ENCODE data around the gene CCN2. TPM values are rescaled to one million over a fixed set of nuclear protein-coding genes. Genes with fewer than 3 reads are reported as not detected.

CCN2 gene, protein sequence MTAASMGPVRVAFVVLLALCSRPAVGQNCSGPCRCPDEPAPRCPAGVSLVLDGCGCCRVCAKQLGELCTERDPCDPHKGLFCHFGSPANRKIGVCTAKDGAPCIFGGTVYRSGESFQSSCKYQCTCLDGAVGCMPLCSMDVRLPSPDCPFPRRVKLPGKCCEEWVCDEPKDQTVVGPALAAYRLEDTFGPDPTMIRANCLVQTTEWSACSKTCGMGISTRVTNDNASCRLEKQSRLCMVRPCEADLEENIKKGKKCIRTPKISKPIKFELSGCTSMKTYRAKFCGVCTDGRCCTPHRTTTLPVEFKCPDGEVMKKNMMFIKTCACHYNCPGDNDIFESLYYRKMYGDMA
- total RNA-seq = not detected

DNA sequence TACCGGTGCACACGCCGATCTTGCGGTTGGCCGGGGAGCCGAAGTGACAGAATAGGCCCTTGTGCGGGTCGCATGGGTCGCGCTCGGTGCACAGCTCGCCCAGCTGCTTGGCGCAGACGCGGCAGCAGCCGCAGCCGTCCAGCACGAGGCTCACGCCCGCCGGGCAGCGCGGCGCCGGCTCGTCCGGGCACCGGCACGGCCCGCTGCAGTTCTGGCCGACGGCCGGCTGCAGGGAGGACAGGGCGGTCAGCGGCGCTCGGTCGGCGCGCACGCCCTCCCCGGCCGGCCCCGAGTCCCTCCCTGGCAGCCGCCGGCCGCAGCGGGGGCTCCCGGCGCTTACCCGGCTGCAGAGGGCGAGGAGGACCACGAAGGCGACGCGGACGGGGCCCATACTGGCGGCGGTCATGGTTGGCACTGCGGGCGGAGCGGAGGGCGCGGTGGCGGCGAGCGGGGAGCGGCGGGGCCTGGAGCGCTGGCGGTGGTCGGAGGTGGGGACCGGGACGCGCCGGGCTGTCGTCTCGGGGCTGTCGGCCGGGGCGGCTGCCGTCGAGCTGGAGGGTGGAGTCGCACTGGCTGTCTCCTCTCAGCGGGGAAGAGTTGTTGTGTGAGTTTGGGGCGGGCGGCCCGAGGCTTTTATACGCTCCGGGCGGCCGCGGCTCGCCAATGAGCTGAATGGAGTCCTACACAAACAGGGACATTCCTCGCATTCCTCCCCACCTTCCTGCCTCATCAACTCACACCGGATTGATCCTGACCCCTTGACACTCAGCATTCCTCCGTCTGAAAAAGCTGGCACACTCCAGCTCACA lies at the start of gene CCN2:
CCN2 (minus strand) TSS at position 606 of the 809 bp plus-strand sequence; CDS start at position 406, 200 bp downstream.
- Mint-ChIP-seq H3K27ac (no peak within 1 kb of the TSS), H3K27me3 (peaks cover 61% of the 10 kb centered on the region), H3K4me3 (peak within 1 kb of the TSS; percentile 77), H3K36me3 (ENCODE audit: low read depth) (no peaks in the 10 kb centered on the region), H3K9me3 (no peaks in the 10 kb centered on the region), H3K4me1 (peaks cover 6% of the 10 kb centered on the region)
- peak; percentile 14 for ATAC-seq (replicated peaks)

DNA sequence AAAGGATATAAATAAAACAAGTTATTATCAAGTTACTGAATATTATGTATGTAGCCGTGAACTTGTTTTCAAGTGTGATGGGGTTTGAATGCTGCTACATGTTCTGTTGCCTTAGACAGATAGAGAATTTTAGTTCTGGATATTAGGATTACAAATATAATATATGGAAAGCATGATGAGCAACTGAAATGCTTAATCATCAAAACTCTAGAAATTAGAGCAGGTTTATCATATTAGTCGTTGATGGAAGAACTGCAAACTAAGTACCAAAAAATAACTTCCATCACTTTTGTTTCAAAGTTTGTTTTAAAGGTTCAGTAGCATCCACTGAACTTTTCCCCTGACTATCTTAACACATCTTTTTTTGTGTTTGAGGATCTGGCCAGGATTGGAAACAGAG lies 49.1 kb upstream of the CCN2 start:
- Mint-ChIP-seq H3K9me3 (peaks cover 8% of the 10 kb centered on the region), H3K27me3 (no peaks in the 10 kb centered on the region), H3K36me3 (ENCODE audit: low read depth) (no peaks in the 10 kb centered on the region), H3K4me3 (no peak overlapping the region), H3K4me1 (no peaks in the 10 kb centered on the region), H3K27ac (no peak overlapping the region)
- no peak for ATAC-seq (replicated peaks)

DNA sequence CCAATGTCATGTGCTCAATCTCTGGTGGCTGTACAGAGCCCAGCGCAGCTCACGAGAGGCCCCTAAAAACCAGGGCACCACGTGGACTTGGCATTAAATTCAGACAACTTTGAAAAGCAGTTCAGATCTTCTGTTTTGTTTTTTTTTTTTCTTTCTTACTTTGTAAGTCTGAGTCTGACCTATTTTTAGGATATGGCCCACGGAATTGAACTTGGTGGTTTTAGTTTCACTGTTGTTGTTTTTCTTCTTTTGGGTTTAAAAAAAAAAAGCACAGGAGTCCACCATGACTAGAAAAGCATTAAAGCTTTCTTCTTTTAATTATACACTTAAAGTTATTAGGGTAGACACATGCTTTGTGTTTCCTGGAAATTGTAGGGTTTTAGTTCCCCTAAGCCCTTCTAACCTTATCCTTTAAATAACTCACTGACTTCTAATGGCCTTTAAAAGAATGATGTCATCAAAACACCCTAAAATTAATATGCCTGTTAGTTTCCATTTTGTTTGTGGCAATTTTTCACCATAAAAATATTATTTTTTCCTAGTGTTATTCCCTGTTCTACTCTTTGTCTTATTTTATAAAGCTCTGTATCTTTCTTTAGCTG lies 48.5 kb upstream of the CCN2 start:
- Mint-ChIP-seq H3K4me3 (no peak overlapping the region), H3K36me3 (ENCODE audit: low read depth) (no peaks in the 10 kb centered on the region), H3K27me3 (no peaks in the 10 kb centered on the region), H3K9me3 (peaks cover 8% of the 10 kb centered on the region), H3K27ac (no peak overlapping the region), H3K4me1 (no peaks in the 10 kb centered on the region)
- no peak for ATAC-seq (replicated peaks)

DNA sequence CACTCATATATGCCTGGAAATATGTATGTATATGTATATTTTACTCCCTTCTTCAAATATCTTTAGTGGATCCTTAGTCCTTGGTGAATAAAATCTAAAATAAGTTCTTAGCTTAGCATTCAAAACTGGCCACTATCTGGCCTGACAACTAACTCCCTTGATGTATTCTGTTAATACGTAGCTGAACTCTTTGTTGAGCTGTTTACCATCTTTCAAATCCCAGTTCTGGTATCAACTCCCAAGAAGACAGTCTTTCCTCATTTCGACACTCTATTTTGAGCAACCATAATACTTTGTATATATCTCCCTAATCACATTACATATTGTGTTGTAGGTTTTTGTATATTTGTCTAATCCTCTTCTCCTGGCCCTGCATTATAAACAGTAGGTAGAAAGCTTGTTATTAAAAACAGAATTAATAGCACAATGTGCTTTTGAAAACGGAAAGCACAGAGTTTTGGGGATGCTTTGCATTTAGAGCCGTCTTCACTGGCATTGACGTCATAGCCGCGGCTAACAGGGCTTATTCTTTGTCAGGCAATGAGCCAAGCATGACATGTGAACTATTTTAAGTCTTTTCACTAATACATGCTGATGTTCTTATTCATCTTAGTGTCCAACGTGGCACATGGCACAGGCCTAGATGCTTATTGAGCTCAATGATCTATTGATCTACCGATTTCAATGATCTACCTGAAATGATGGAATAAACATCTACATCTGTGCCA lies 47.2 kb upstream of the CCN2 start:
- no peak overlapping the region for H3K4me3 Mint-ChIP-seq
- no peak for ATAC-seq (replicated peaks)
- H3K9me3 Mint-ChIP-seq = peaks cover under 1% of the 10 kb centered on the region
- H3K36me3 Mint-ChIP-seq (ENCODE audit: low read depth) = no peaks in the 10 kb centered on the region
- H3K4me1 Mint-ChIP-seq = no peaks in the 10 kb centered on the region
- H3K27ac Mint-ChIP-seq = no peak overlapping the region
- H3K27me3 Mint-ChIP-seq = no peaks in the 10 kb centered on the region

DNA sequence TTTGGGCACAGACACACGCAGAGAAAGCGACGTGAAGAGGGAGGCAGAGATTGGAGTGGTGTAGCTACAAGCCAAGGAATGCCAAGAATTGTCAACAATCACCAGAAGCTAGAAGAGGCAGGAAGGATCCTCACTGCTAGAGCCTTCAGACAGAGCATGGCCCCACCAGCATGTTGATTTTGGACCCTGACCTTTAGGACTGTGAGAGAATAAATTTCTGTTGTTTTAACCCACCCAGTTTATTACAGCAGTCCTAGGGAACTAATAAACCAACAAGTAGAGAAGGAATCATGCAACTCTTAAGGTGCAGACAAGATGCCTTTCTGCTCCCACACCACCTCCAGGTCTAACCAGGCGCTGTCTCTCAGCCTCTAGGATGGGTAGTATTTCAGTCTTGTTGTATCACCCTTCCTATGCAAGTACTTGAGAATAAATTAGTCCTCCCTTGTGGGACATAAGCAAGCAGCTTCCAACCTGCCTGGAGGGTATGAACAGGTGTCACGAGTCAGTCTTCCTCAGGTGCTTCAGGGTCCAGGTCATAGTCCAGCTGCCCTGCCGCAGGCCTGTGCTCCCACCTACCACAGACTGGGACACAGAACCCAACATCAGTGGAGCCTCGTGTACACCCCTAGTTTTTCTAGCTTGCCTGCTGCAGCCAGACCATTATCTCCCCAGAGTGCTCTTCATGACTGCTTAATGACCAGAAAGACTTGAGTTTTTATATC lies 46.4 kb upstream of the CCN2 start:
- ATAC-seq (replicated peaks) = no peak
- Mint-ChIP-seq H3K4me3 (no peak overlapping the region), H3K36me3 (ENCODE audit: low read depth) (no peaks in the 10 kb centered on the region), H3K27ac (no peak overlapping the region), H3K27me3 (no peaks in the 10 kb centered on the region), H3K9me3 (no peaks in the 10 kb centered on the region), H3K4me1 (no peaks in the 10 kb centered on the region)

DNA sequence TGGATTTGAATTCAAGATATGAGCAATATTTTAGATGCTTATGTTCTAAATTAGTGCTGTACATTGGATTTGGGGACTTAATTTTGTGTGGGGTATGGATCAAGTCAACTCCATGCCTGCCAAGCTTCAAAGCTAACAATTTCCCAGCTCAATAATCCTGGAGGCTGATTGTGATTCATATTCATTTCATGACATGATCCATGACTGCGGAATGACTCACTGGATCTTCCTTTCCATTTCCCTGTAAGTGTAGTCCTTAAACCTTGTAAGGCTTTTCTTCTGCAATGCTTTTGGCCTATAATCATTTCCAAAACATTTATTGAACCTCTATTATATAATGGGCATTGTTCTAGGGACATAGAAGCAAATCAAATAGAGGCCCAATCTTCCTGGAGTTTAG lies 44.7 kb upstream of the CCN2 start:
- Mint-ChIP-seq H3K4me1 (no peaks in the 10 kb centered on the region), H3K36me3 (ENCODE audit: low read depth) (no peaks in the 10 kb centered on the region), H3K27ac (no peak overlapping the region), H3K27me3 (no peaks in the 10 kb centered on the region), H3K9me3 (no peaks in the 10 kb centered on the region), H3K4me3 (no peak overlapping the region)
- no peak for ATAC-seq (replicated peaks)

DNA sequence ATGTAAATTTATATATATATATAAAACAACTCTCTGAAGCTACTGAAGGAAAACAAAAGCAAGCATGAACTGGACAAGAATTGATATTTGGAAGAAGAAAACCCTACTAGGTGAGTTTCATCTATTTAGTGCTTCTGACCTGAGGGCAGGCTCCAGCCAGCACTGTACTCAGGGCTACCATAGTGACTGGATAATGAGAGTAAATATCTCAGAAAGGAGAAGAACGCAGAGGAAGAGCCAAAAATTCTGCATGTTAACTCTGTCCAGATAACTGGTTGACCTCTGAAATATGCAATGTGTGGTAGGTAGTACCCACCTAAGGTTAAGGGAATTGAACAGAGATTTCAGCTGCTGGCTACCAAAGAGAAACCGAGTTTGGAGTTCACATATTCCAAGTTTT lies 41.4 kb upstream of the CCN2 start:
- H3K27me3 Mint-ChIP-seq = no peaks in the 10 kb centered on the region
- no peak for ATAC-seq (replicated peaks)
- no peak overlapping the region for H3K4me3 Mint-ChIP-seq
- H3K9me3 Mint-ChIP-seq = no peaks in the 10 kb centered on the region
- H3K4me1 Mint-ChIP-seq = no peaks in the 10 kb centered on the region
- H3K36me3 Mint-ChIP-seq (ENCODE audit: low read depth) = no peaks in the 10 kb centered on the region
- no peak overlapping the region for H3K27ac Mint-ChIP-seq

DNA sequence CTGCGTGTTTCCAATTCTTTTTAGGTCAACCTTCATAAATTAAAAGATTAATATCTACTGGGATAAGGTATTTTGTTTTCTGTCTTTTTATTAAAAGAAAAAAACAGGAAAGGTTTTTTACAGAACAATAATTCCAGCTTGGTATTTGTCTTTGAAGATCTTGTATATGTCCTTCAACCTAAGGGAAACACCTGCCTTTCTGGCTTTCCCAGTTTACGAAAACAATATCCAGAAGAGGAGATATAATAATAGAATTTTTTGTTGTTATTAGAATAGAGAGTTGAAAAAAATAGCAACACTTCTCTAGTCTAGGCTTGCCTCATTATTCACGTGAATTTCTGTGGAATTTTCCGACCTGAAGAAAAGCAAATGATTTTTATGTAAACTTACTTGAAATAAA lies 37.9 kb upstream of the CCN2 start:
- H3K27me3 Mint-ChIP-seq = no peaks in the 10 kb centered on the region
- ATAC-seq (replicated peaks) = no peak
- H3K4me3 Mint-ChIP-seq = no peak overlapping the region
- H3K9me3 Mint-ChIP-seq = no peaks in the 10 kb centered on the region
- no peaks in the 10 kb centered on the region for H3K4me1 Mint-ChIP-seq
- no peaks in the 10 kb centered on the region for H3K36me3 Mint-ChIP-seq (ENCODE audit: low read depth)
- no peak overlapping the region for H3K27ac Mint-ChIP-seq

DNA sequence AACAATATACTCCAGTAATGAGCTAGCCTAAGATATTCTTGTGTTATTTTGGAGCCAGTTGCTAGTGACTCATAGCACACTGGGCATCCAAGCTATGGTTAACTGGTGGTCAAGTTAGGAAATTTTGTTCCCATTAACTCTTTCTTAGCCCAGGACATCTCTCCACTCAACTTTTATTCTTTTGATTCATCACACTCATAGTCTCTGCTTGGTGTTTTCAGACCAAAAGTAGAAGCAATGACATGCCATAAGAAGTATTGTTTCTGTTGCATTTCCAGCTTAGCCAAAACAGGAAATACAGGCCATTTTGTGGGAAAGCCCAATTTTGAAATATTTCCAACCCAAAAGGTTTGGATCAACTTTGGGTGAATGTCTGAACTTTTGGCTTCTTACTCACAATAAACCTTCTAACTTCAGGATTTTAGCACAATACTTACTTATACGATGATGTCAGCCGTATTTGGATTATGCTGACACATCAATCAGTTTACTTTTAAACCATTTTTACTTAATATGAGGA lies 31.6 kb upstream of the CCN2 start:
- Mint-ChIP-seq H3K4me3 (no peak overlapping the region), H3K9me3 (no peaks in the 10 kb centered on the region), H3K27me3 (peaks cover 4% of the 10 kb centered on the region), H3K27ac (no peak overlapping the region), H3K36me3 (ENCODE audit: low read depth) (no peaks in the 10 kb centered on the region), H3K4me1 (no peaks in the 10 kb centered on the region)
- ATAC-seq (replicated peaks) = no peak

DNA sequence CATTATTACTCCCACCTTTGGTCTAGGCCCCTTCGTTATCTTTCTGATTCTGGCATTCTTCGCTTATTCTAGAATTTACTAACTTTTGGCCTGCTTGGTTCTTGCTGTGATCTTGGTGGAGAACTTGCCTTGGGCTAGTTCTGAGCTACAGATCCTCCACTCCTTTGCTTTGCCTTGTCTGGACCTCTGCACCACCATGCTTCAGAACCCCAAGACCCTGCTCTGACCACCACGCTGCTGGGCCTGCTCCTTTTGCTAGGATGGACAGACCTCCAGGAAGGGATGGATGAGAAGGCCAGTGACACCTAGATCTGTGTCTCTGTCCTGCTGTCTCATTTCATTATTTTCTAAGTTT lies 30.4 kb upstream of the CCN2 start:
- Mint-ChIP-seq H3K36me3 (ENCODE audit: low read depth) (no peaks in the 10 kb centered on the region), H3K4me1 (no peaks in the 10 kb centered on the region), H3K27ac (no peak overlapping the region), H3K9me3 (no peaks in the 10 kb centered on the region), H3K27me3 (peaks cover 4% of the 10 kb centered on the region), H3K4me3 (no peak overlapping the region)
- no peak for ATAC-seq (replicated peaks)

DNA sequence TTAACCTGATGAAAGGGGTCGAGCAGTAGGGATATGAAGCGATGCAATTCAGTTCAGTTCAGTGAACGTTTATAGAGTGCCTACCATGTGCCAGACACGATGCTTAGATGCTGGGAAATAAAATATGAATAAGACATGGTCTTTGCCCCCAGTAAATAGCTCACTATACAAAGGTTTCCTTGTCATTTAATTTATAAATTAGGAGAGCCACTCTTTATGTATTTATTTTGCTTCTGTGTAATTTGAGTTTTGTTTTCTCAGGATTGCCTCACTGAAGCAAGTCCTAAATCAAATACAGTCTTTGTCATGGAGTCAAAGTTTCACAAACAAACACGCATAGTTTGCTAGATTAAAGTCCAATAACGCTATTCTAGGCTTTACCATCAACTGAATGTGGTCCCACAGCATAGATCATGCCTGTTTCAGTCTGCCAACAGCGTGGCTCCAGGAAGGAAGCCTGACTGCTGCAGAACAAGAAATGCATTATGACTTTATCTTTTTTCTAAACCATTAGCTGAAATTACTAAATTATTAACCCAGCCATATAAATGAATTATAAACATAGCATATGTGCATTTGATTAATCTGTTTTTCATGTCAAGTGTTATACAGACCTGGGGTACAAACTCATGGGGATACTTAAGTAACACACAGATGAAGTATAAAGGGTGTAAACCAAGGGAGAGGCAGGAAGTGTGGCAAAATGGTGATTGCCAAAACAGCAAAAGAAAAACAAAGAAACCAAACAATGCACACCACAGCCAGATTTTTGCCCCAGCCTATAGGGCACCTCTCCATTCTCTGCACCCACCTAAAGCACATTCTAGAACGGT lies 29.8 kb upstream of the CCN2 start:
- Mint-ChIP-seq H3K9me3 (no peaks in the 10 kb centered on the region), H3K4me3 (no peak overlapping the region), H3K36me3 (ENCODE audit: low read depth) (no peaks in the 10 kb centered on the region), H3K4me1 (no peaks in the 10 kb centered on the region), H3K27me3 (peaks cover 4% of the 10 kb centered on the region), H3K27ac (no peak overlapping the region)
- ATAC-seq (replicated peaks) = no peak

DNA sequence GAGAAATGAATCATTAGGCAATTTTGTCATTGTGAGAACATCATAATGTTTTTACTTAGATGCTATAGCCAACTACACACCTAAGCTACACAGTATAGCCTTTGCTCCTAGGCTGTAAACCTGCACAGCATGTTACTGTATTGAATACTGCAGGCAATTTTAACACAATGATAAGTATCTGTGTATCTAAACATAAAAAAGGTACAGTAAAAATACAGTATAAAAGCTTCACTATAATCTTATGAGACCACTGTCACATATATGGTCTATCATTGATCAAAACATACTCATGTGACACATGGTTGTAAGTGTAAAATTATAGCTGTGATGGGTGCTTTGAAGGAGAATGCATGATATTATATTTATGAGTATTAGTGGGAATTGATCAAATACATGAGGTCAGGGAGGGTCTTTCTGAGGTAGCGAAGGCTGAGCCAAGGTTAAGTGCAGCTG lies 29.2 kb upstream of the CCN2 start:
- Mint-ChIP-seq H3K9me3 (no peaks in the 10 kb centered on the region), H3K4me3 (no peak overlapping the region), H3K27ac (no peak overlapping the region), H3K4me1 (no peaks in the 10 kb centered on the region), H3K27me3 (peaks cover 4% of the 10 kb centered on the region), H3K36me3 (ENCODE audit: low read depth) (no peaks in the 10 kb centered on the region)
- no peak for ATAC-seq (replicated peaks)

Data from activated T-helper 17 cell treated with anti-CD3 and anti-CD28 coated beads, Interleukin-2, amount 50 U/mL, for 72 hours (primary cell).